Activated T-helper 2 cell treated with anti-CD3 and anti-CD28 coated beads, Interferon-gamma antibody, Interleukin-2, Interleukin-4, amounts not matched to agents 10 μg/mL and 5 μg/mL and 100 μg/mL, durations not matched to agents 14 hours and 24 hours and 36 hours (primary cell): Measurements from ENCODE around the gene RTBDN. TPM values are rescaled to one million over a fixed set of nuclear protein-coding genes. Genes with fewer than 3 reads are reported as not detected.

Source experiments
- DNase-seq: peaks from one replicate; pipeline ENCODE4 v3.0.0; 2021; ENCODE audit warnings: low spot score
- H3K27ac Mint-ChIP-seq: one replicate; pipeline ENCODE4 v1.8.0; 2021; ENCODE audit warnings: mixed read lengths
- H3K27me3 Mint-ChIP-seq: one replicate; pipeline ENCODE4 v1.8.0; 2021; ENCODE audit warnings: low read depth, mixed read lengths
- H3K36me3 Mint-ChIP-seq: one replicate; pipeline ENCODE4 v1.8.0; 2021; ENCODE audit warnings: low read depth, mixed read lengths
- H3K4me1 Mint-ChIP-seq: one replicate; pipeline ENCODE4 v1.8.0; 2021; ENCODE audit warnings: low read depth, mixed read lengths
- H3K4me3 Mint-ChIP-seq: one replicate; pipeline ENCODE4 v1.8.0; 2021; ENCODE audit warnings: low read depth, mild to moderate bottlenecking, moderate library complexity, mixed read lengths
- H3K9me3 Mint-ChIP-seq: one replicate; pipeline ENCODE4 v1.8.0; 2021; ENCODE audit warnings: mixed read lengths
- intact Hi-C: fragments of 100-400 bp; cut with micrococcal nuclease; formaldehyde crosslinking; loops from one replicate; pipeline ENCODE4 v1.15.1; 2023
- total RNA-seq: library from RNA; stranded (reverse); gene quantifications from 2 replicates; pipeline ENCODE4 v1.2.3, GENCODE V29; 2022

Gene RTBDN
- total RNA-seq, 1 donor from 2014 or later: not detected

GRCh38 chr19:12784394-12784870 is 49.9 kb downstream of the RTBDN start:
- H3K36me3 Mint-ChIP-seq: no peaks in the 10 kb centered on the region
- no peak overlapping the region for H3K27ac Mint-ChIP-seq
- no peak for DNase-seq
- intact Hi-C loops: no loop called here
- H3K9me3 Mint-ChIP-seq: no peaks in the 10 kb centered on the region
- H3K27me3 Mint-ChIP-seq: no peaks in the 10 kb centered on the region
- peaks cover 21% of the 10 kb centered on the region for H3K4me1 Mint-ChIP-seq
- H3K4me3 Mint-ChIP-seq: no peak overlapping the region

DNA sequence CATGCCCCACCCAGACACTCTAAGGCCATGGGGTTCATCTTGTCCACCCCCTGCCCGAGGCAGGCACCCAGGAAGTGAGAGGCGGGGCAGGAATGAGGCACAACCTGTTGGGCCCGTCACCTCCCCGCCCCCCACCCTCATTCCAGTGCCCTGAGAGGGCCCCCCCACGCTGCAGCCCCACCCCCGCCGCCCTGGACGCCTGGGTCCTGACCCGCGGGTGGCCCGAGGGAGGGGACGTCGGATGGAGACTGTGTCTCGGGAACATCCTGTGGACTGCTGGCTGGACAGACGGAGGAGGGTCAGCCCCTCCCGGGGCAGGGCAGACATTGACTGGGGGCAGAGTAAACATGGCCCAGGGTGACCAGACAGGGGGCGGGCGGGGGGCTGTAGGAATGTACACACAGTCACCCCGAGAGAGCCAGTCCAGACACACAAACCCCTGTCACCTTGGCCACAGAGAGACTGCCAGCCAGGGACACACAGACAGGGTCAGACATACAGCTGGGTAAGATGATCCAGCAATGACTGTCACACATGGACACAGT is 50.5 kb downstream of the RTBDN start:
- H3K4me1 Mint-ChIP-seq: peaks cover 21% of the 10 kb centered on the region
- H3K36me3 Mint-ChIP-seq: no peaks in the 10 kb centered on the region
- peak overlapping the region; percentile 65 for H3K4me3 Mint-ChIP-seq
- no peaks in the 10 kb centered on the region for H3K9me3 Mint-ChIP-seq
- H3K27ac Mint-ChIP-seq: no peak overlapping the region
- intact Hi-C loops: no loop called here
- no peaks in the 10 kb centered on the region for H3K27me3 Mint-ChIP-seq
- DNase-seq: no peak

DNA sequence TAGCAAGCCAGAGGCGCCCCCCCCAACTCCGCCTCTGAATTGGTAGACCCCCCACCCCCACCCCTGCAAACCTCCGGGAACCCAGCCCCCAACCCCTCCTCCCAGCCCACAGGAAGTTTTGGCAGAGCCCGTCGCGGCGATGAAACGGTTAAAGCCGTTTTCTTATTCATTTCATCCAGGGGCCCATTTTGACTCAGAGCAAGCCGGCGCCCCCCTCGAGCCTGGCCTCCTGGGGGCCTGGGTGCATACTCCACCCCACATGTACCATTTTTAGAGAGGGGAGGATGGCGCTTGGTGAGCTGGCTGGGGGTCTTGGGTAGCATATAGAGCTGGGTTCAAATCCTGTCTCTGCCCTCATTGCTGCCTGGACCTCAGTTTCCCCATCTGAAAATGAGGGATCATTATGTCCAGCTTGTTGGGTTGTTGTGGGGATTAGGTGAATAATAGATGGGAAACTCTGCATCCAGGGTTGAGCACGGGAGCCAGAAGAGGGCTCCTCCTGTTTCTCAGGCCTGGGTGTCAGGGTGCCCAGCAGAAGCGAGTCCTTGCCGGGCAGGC is 51.0 kb downstream of the RTBDN start:
- no peaks in the 10 kb centered on the region for H3K27me3 Mint-ChIP-seq
- DNase-seq: peak; percentile 58
- H3K27ac Mint-ChIP-seq: no peak overlapping the region
- peaks cover 22% of the 10 kb centered on the region for H3K4me1 Mint-ChIP-seq
- H3K36me3 Mint-ChIP-seq: no peaks in the 10 kb centered on the region
- H3K9me3 Mint-ChIP-seq: no peaks in the 10 kb centered on the region
- H3K4me3 Mint-ChIP-seq: peak overlapping the region; percentile 65
- intact Hi-C loops: no loop called here

DNA sequence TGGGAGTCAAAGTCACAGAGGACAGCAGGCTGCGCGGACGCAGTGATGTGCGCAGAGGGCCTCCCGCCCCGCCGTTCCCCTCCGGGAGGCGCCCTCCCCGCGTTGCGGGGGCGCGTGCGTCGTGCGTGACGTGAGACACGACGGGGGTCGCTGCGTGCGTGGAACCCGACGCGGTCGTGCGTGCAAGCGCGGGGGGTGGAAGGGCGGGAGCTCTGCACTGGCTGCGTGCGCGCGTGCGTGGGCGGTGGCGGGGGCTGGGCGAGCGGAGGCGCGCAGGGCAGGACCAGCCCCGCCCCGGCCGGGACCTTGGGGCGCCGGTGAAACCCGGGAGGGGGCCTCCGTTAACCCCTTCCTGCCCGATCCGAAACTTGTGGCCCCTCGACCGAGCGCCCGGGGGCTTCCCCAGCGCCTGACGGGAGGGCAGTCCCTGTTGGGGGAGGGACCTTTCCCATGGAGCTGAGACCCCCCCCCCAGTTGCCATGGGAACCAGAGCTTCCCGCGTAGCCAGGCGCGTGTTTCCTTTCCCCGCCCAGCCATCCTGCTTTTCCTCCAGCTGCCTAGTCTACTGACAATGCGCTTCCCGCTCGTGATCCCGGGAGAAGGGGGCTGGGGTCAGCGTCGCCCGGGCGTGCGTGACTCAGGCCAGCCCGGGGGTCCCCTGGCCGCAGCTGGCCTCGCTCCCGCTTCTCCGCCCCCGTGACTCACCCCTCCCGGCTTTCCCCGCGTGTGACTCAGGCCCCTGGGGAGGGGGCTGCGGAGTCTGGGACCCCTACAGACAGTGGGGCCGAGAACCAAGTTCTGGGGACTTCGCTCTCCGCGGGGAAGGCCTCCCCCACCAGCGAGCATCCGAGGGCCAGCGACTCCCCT is 51.7 kb downstream of the RTBDN start:
- Mint-ChIP-seq H3K27me3 (no peaks in the 10 kb centered on the region), H3K36me3 (no peaks in the 10 kb centered on the region), H3K4me1 (peaks cover 23% of the 10 kb centered on the region), H3K9me3 (no peaks in the 10 kb centered on the region), H3K27ac (peak overlapping the region; percentile 99), H3K4me3 (peak overlapping the region; percentile 85)
- intact Hi-C loops: loop anchor here (1.0 kb wide), 1 partner anchor 9 kb away; the partner anchor contains the start of gene JUNB
- DNase-seq: peak; percentile 82

DNA sequence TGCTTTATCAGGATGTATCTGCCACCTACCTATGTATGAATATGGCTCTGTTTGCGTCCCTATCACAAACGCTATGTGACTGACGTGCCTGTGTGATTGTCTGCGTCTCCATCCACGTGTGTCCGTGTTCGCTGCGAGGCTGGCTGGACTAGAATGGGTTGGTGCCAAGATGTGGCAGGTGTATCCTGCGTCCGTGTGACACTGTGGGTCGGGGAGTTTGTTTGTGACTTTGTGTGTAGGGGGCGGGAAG is 52.3 kb downstream of the RTBDN start:
- Mint-ChIP-seq H3K4me1 (peaks cover 27% of the 10 kb centered on the region), H3K9me3 (no peaks in the 10 kb centered on the region), H3K27ac (peak overlapping the region; percentile 99), H3K4me3 (peak overlapping the region; percentile 85), H3K27me3 (no peaks in the 10 kb centered on the region), H3K36me3 (no peaks in the 10 kb centered on the region)
- intact Hi-C loops: loop anchor here (1.0 kb wide), 1 partner anchor 9 kb away; the partner anchor contains the start of gene JUNB
- no peak for DNase-seq

DNA sequence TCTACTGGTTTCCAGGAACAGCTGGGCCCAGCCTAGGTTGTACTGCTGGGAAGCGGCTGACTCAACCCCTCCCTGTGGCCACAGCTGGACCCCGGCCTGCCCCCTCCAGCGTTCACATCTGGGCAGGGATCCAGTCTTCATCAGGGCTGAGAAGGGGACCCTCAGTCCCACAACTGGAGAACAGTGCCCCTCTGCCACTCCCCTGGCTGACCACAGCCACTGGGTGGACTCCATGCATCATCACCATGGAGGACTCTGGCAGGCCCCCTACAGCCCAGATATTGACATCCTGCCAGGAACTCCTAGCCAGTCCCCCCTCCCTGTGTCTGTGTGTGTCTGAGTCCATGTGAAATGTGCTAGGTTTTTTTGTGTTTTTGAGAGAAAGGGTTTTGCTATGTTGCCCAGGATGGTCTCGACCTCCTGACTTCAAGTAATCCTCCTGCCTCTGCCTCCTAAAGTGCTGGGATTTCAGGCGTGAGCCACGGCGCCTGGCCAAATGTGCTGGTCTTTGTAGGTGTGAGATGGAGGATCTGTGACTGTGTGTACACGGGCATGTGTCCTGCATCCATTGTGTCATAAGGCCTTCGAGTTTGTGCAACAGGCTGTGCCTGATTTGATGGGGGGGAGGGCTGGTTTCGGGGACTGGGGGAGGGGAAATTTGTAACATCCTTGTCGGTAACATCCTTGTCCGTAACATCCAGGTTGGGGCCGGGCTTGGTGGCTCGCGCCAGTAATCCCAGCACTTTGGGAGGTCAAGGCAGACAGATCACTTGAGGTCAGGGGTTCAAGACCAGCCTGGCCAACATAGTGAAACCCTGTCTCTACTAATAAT is 55.0 kb downstream of the RTBDN start:
- Mint-ChIP-seq H3K4me1 (peaks cover 27% of the 10 kb centered on the region), H3K27ac (peak overlapping the region; percentile 94), H3K36me3 (no peaks in the 10 kb centered on the region), H3K4me3 (peak overlapping the region; percentile 88), H3K27me3 (no peaks in the 10 kb centered on the region), H3K9me3 (no peaks in the 10 kb centered on the region)
- intact Hi-C loops: no loop called here
- DNase-seq: no peak

- H3K36me3 Mint-ChIP-seq: no peaks in the 10 kb centered on the region
- no peak for DNase-seq
- no peaks in the 10 kb centered on the region for H3K9me3 Mint-ChIP-seq
- peaks cover 27% of the 10 kb centered on the region for H3K4me1 Mint-ChIP-seq
- H3K27ac Mint-ChIP-seq: peak overlapping the region; percentile 94
- peak overlapping the region; percentile 88 for H3K4me3 Mint-ChIP-seq
- no peaks in the 10 kb centered on the region for H3K27me3 Mint-ChIP-seq
- intact Hi-C loops: no loop called here
Observed at GRCh38 chr19:12778905-12779161, 55.5 kb downstream of the RTBDN start.

DNA sequence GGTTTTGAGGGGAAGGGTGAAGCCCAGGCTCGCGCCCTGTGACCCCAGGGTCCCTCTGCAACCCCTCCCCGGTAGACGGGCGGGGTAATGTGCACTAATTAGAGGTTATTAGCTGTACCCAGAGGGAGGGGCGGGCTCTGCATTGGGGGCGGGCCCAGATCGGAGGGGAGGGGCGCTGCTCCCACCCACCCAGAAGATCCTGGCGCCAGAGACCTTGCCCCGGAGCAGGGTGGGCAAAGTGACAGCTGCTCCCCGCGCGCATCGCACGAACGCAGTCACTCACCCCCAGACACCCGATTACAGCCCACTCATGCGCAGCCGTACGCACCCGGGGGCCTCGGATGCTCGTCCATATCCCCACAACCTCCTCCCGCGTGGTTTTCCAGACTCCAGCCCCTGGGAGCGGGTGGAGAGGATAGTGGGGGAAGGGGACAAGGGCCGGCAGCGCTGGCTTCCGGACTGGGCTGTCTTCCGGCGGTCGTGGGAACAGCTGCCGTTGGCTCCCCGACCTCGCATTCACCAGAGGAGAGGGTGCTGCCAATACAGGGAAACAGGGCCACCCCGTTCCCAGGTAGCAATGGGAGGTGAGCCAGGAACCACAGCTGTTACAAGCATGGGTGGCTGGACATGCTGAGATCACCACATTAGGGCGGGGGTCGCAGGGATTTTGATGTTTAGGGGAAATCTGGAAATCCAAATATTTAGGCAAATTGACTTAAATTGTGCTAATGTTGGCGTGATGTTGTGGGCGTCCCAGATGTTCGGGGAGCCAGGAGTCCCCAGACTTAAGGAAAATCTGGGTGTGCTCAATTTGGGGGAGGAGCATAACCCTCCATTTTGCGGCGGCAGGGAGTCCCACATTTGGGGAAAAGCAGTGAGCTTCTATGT is 56.1 kb downstream of the RTBDN start:
- H3K4me1 Mint-ChIP-seq: peaks cover 28% of the 10 kb centered on the region
- no peaks in the 10 kb centered on the region for H3K9me3 Mint-ChIP-seq
- no peak for DNase-seq
- H3K4me3 Mint-ChIP-seq: peak overlapping the region; percentile 88
- no peaks in the 10 kb centered on the region for H3K27me3 Mint-ChIP-seq
- intact Hi-C loops: no loop called here
- peak overlapping the region; percentile 94 for H3K27ac Mint-ChIP-seq
- H3K36me3 Mint-ChIP-seq: no peaks in the 10 kb centered on the region

DNA sequence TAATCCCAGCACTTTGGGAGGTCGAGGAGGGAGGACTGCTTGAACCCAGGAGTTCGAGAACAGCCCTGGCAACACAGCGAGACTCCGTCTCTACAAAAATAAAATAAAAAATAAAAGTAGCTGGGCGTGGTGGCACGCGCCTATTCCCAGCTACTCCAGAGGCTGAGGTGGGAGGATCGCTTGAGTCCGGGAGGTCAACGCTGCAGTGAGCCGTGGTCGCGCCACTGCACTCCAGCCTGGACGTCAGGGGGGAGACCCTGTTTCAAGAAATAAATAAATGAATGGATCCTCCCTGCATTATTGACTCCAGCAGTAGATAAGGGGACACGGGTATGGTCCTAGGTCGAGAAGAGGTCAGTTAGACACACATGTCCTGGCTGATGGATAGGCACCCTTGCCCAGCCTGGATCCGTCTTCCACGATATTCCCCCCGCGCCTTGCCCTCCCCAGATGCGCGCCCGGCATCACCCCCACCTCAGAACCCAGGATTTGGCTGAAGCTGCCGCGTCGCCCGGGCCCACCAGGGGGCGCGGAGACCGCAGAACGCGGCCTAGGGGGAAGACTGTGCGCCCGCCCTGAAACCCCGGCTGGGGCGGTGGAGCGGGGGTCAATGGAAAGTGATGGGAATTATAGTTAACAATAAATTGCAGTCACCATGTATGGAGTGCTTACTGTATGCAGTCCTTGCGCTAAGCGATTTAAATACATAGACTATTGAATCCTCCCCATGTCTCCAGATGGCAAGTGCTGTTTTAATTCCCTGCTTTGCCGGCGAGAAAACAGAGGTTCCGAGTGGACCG is 57.0 kb downstream of the RTBDN start:
- H3K9me3 Mint-ChIP-seq: no peaks in the 10 kb centered on the region
- H3K4me3 Mint-ChIP-seq: peak overlapping the region; percentile 88
- H3K27ac Mint-ChIP-seq: peak overlapping the region; percentile 94
- peaks cover 28% of the 10 kb centered on the region for H3K4me1 Mint-ChIP-seq
- no peaks in the 10 kb centered on the region for H3K36me3 Mint-ChIP-seq
- H3K27me3 Mint-ChIP-seq: no peaks in the 10 kb centered on the region
- peak; percentile 79 for DNase-seq
- intact Hi-C loops: loop anchor here (1.0 kb wide), 1 partner anchor 19 kb away; no protein-coding TSS in a partner anchor
